ENCODE measurements around the gene ZSWIM2. TPM values are rescaled to one million over a fixed set of nuclear protein-coding genes. Genes with fewer than 3 reads are reported as not detected.

ZSWIM2 gene
- total RNA-seq, 1 experiment from 2014 or later = not detected

DNA sequence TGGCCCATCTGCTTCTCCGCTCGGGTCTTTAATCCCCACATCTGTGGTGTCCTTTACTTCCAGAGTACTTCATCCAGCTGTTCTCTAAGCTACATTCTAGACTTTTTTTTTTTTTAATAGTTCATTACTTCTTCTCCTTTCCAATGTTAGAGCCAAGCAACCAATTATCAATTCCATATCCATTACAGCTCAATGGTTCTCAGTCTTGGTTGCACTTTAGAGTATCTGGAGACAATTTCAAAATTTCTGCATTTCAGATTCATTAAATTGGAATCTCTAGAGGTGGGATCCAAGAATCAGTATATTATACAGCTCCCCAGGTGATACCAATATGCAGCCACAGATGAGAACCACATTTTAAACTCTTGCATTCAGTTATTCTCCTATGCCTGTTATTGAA lies 43.9 kb upstream of the ZSWIM2 start:
- no peak for TF ChIP-seq POLR2AphosphoS5 (IDR thresholded peaks at IDR 0.05; ENCODE audit: low read depth, low read length)
- no peak for TF ChIP-seq TCF7L2 (IDR thresholded peaks at IDR 0.05; ENCODE audit: low read depth, low read length)
- H3K4me1 ChIP-seq (ENCODE audit: control insufficient read depth, insufficient read depth, low read length) = no peaks in the 10 kb centered on the region
- ATAC-seq (no peak), DNase-seq (ENCODE audit: low read depth, low spot score) (no peak)
- no peaks in the 10 kb centered on the region for H3K9me3 ChIP-seq (ENCODE audit: control insufficient read depth, insufficient read depth, low read depth, low read length)
- H3K27me3 ChIP-seq (ENCODE audit: control insufficient read depth, insufficient read depth, low read length) = no peaks in the 10 kb centered on the region
- ChIA-PET CTCF (no interaction called here), POLR2A (no interaction called here)
- no TSS peak for BruUV-seq (replicated peaks)
- intact Hi-C loops (cut with micrococcal nuclease; ENCODE audit: unreplicated experiment) = no loop called here
- no peaks in the 10 kb centered on the region for H3K36me3 ChIP-seq (ENCODE audit: control insufficient read depth, insufficient read depth, low read length)
- in situ Hi-C loops (cut with HindIII; ENCODE audit: low pct_unique_long_range_greater_than_20kb, low sequenced_read_pairs) = no loop called here
- no peak overlapping the region for H3K4me3 ChIP-seq (ENCODE audit: low read depth in 2 of 2, low read length in 2 of 2)
- H3K27ac ChIP-seq (ENCODE audit: low read length) = no peak overlapping the region

DNA sequence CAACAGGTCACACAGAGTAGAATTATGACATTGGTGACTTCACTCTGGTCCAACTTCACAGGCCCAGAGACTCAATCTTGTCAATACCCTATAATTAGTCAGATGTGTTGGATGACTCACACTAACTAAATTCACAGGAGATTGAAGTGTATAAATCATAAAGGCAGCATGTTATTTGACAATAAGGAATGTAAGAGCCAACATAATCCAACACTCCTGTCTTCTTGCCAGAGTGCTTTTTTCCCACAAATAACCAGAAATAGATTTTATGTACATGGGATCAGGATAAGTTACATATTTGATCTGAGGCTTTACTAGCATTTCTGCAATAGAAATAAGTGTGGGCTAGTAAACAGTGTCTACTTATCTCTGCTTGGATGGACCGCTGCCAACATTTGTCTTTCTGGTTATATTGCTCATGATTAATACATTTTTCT lies 42.2 kb upstream of the ZSWIM2 start:
- no peak for ATAC-seq
- TF ChIP-seq, protein P1, sequence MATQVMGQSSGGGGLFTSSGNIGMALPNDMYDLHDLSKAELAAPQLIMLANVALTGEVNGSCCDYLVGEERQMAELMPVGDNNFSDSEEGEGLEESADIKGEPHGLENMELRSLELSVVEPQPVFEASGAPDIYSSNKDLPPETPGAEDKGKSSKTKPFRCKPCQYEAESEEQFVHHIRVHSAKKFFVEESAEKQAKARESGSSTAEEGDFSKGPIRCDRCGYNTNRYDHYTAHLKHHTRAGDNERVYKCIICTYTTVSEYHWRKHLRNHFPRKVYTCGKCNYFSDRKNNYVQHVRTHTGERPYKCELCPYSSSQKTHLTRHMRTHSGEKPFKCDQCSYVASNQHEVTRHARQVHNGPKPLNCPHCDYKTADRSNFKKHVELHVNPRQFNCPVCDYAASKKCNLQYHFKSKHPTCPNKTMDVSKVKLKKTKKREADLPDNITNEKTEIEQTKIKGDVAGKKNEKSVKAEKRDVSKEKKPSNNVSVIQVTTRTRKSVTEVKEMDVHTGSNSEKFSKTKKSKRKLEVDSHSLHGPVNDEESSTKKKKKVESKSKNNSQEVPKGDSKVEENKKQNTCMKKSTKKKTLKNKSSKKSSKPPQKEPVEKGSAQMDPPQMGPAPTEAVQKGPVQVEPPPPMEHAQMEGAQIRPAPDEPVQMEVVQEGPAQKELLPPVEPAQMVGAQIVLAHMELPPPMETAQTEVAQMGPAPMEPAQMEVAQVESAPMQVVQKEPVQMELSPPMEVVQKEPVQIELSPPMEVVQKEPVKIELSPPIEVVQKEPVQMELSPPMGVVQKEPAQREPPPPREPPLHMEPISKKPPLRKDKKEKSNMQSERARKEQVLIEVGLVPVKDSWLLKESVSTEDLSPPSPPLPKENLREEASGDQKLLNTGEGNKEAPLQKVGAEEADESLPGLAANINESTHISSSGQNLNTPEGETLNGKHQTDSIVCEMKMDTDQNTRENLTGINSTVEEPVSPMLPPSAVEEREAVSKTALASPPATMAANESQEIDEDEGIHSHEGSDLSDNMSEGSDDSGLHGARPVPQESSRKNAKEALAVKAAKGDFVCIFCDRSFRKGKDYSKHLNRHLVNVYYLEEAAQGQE (IDR thresholded peaks at IDR 0.05; ENCODE audit: insufficient read depth in 1 of 2, low read depth in 2 of 2, low read length in 1 of 2) = no peak
- TF ChIP-seq POLR2AphosphoS5 (IDR thresholded peaks at IDR 0.05; ENCODE audit: low read depth, low read length) (no peak), TCF7L2 (IDR thresholded peaks at IDR 0.05; ENCODE audit: low read depth, low read length) (no peak), SIN3A (IDR thresholded peaks at IDR 0.05; ENCODE audit: borderline replicate concordance, insufficient read depth, low read depth, low read length) (no peak)
- in situ Hi-C loops (cut with HindIII; ENCODE audit: low pct_unique_long_range_greater_than_20kb, low sequenced_read_pairs) = no loop called here

DNA sequence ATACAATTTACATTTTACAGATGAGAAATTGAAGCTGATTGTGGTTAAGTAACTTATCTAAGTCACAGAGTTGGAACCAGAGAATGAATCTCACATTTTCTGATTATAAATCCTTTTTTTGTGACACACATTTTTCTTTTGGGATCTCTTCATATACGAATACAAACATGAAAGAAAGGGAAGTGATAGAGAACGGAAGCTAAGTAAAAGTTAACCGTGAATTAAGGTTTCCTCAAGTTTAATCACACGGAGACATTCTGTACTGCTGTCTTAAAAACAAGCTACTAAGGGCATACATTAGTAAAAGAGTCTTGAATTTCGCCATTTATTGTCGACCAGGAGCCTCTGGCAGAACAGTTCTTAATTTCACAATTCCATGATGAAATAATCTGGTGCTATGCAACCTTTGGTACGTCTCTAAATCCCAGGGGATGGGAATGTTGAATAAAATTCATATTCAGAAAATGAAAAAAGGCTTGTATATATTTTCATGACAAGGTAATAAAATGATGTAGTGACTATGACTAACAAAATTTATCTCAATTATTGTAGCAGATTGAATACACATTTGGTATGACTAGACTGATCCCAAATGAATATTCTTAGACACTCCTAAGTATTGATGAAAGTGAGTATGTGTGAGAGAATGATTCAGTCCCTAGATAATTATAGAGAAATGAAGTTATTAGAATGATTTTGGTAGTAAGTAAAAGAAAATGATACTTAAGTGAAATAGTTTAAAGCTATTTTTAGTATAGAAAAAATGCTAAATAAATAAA lies 40.3 kb upstream of the ZSWIM2 start:
- no peak for DNase-seq (ENCODE audit: low read depth, low spot score)
- H3K27me3 ChIP-seq (ENCODE audit: control insufficient read depth, insufficient read depth, low read length) = no peaks in the 10 kb centered on the region
- intact Hi-C loops (cut with micrococcal nuclease; ENCODE audit: unreplicated experiment) = no loop called here
- no TSS peak for BruUV-seq (replicated peaks)
- no peak overlapping the region for H3K27ac ChIP-seq (ENCODE audit: low read length)
- in situ Hi-C loops (cut with HindIII; ENCODE audit: low pct_unique_long_range_greater_than_20kb, low sequenced_read_pairs) = no loop called here
- POLR2A ChIA-PET = no interaction called here
- H3K4me1 ChIP-seq (ENCODE audit: control insufficient read depth, insufficient read depth, low read length) = no peaks in the 10 kb centered on the region
- no peaks in the 10 kb centered on the region for H3K9me3 ChIP-seq (ENCODE audit: control insufficient read depth, insufficient read depth, low read depth, low read length)
- H3K36me3 ChIP-seq (ENCODE audit: control insufficient read depth, insufficient read depth, low read length) = no peaks in the 10 kb centered on the region
- CTCF ChIA-PET = no interaction called here
- no peak overlapping the region for H3K4me3 ChIP-seq (ENCODE audit: low read depth in 2 of 2, low read length in 2 of 2)
- TF ChIP-seq POLR2AphosphoS5 (IDR thresholded peaks at IDR 0.05; ENCODE audit: low read depth, low read length) = no peak
- no peak for TF ChIP-seq TCF7L2 (IDR thresholded peaks at IDR 0.05; ENCODE audit: low read depth, low read length)
- TF ChIP-seq, protein P2, sequence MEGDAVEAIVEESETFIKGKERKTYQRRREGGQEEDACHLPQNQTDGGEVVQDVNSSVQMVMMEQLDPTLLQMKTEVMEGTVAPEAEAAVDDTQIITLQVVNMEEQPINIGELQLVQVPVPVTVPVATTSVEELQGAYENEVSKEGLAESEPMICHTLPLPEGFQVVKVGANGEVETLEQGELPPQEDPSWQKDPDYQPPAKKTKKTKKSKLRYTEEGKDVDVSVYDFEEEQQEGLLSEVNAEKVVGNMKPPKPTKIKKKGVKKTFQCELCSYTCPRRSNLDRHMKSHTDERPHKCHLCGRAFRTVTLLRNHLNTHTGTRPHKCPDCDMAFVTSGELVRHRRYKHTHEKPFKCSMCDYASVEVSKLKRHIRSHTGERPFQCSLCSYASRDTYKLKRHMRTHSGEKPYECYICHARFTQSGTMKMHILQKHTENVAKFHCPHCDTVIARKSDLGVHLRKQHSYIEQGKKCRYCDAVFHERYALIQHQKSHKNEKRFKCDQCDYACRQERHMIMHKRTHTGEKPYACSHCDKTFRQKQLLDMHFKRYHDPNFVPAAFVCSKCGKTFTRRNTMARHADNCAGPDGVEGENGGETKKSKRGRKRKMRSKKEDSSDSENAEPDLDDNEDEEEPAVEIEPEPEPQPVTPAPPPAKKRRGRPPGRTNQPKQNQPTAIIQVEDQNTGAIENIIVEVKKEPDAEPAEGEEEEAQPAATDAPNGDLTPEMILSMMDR (IDR thresholded peaks at IDR 0.05) = no peak
- TF ChIP-seq, protein P1 (IDR thresholded peaks at IDR 0.05; ENCODE audit: insufficient read depth in 1 of 2, low read depth in 2 of 2, low read length in 1 of 2) = no peak
- TF ChIP-seq SIN3A (IDR thresholded peaks at IDR 0.05; ENCODE audit: borderline replicate concordance, insufficient read depth, low read depth, low read length) = no peak
- ATAC-seq = no peak

More for the DNA sequence above, 42.2 kb upstream of the ZSWIM2 start:
- Histone ChIP-seq H3K4me3 (ENCODE audit: low read depth in 2 of 2, low read length in 2 of 2) (no peak overlapping the region), H3K9me3 (ENCODE audit: control insufficient read depth, insufficient read depth, low read depth, low read length) (no peaks in the 10 kb centered on the region), H3K27ac (ENCODE audit: low read length) (no peak overlapping the region), H3K27me3 (ENCODE audit: control insufficient read depth, insufficient read depth, low read length) (no peaks in the 10 kb centered on the region), H3K4me1 (ENCODE audit: control insufficient read depth, insufficient read depth, low read length) (no peaks in the 10 kb centered on the region), H3K36me3 (ENCODE audit: control insufficient read depth, insufficient read depth, low read length) (no peaks in the 10 kb centered on the region)
- BruUV-seq (replicated peaks) = no TSS peak
- DNase-seq (ENCODE audit: low read depth, low spot score) = no peak
- ChIA-PET CTCF (no interaction called here), POLR2A (no interaction called here)
- intact Hi-C loops (cut with micrococcal nuclease; ENCODE audit: unreplicated experiment) = no loop called here

All from Panc1 (cell line).